ENCODE results near the gene MIOX.

DNA sequence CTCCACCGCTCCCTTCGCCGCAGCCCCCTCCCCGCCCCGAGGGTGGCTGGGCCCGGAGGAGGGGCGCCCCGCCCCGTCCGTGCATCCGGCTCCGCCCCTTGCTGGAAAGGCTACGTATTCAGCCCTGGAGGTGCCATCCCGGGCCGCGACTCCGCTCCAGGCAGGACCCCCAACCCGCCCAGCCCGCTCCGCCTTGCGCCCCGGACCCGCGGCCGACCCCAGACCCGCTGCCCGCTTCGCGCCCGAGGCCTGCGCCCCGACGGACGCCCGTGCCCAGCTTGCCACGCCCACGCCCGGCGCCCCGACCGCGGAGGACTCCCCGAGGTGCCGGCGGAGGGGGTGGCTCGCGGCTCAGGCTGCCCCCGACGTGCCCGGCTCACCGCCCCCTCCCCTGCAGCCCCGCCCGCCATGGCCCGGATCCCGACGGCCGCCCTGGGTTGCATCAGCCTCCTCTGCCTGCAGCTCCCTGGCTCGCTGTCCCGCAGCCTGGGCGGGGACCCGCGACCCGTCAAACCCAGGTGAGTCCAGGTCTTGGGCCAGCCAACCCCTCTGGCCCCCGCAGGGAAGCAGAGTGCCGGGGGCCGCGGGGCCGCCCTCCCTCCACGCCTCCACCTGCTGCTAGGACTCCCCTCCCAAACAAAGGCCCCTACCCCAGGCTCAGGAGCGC is 5.1 kb upstream of the MIOX start, which contains the start of gene ADM2:
- TF ChIP-seq POLR2A (IDR thresholded peaks at IDR 0.05) = no peak
- TF ChIP-seq, protein P1, sequence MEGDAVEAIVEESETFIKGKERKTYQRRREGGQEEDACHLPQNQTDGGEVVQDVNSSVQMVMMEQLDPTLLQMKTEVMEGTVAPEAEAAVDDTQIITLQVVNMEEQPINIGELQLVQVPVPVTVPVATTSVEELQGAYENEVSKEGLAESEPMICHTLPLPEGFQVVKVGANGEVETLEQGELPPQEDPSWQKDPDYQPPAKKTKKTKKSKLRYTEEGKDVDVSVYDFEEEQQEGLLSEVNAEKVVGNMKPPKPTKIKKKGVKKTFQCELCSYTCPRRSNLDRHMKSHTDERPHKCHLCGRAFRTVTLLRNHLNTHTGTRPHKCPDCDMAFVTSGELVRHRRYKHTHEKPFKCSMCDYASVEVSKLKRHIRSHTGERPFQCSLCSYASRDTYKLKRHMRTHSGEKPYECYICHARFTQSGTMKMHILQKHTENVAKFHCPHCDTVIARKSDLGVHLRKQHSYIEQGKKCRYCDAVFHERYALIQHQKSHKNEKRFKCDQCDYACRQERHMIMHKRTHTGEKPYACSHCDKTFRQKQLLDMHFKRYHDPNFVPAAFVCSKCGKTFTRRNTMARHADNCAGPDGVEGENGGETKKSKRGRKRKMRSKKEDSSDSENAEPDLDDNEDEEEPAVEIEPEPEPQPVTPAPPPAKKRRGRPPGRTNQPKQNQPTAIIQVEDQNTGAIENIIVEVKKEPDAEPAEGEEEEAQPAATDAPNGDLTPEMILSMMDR (IDR thresholded peaks at IDR 0.05) = no peak
